ENCODE data around the gene SF3A2.

Gene SF3A2

GRCh38 chr19:2207991-2208860, 28.4 kb upstream of the SF3A2 start:
- DNase-seq = peak; percentile 75

DNA sequence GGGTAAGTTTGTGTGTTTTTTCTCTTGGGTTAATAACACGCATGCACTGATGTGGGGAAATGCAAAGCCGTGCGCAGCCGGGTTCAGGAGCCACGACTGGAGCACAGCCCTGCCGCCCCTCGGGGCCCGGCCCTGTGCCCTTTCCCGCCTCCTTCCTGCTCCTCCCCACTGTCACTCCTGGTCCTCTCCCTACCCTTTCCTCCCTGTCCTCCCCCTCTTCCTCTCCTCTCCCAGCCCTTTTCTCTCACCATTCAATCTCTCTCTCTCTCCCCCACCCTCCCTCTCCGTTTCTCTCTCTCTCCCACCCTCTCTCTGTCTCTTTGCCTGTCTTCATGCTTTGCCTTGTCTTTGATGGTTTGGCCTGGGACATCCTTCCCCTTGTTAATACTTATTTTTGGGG, 27.6 kb upstream of the SF3A2 start:
- DNase-seq = no peak

DNA sequence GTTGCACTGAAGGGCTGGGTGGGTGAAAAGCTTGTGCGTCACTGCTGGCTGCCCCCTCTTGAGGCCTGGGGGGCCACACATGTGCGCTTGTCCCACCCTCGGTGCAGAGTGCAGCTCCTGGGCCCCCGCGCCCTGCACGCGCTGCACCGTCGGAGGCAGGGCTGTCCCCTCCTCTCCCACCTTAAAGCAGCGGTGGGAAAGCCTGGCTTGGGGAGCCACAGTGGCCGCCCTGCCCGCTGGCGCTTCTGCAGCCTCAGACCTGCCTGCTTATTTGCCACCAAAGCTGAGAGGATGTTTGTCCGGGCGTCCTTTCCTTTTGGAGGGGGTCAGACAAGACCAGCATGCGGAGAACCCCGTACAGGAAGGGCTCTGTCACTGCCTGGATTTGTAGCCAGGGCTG, 27.2 kb upstream of the SF3A2 start:
- no peak for DNase-seq

- DNase-seq = no peak
Observed at GRCh38 chr19:2210206-2210605, 26.4 kb upstream of the SF3A2 start.

GRCh38 chr19:2210987-2211740, 25.5 kb upstream of the SF3A2 start:
- no peak for DNase-seq

DNA sequence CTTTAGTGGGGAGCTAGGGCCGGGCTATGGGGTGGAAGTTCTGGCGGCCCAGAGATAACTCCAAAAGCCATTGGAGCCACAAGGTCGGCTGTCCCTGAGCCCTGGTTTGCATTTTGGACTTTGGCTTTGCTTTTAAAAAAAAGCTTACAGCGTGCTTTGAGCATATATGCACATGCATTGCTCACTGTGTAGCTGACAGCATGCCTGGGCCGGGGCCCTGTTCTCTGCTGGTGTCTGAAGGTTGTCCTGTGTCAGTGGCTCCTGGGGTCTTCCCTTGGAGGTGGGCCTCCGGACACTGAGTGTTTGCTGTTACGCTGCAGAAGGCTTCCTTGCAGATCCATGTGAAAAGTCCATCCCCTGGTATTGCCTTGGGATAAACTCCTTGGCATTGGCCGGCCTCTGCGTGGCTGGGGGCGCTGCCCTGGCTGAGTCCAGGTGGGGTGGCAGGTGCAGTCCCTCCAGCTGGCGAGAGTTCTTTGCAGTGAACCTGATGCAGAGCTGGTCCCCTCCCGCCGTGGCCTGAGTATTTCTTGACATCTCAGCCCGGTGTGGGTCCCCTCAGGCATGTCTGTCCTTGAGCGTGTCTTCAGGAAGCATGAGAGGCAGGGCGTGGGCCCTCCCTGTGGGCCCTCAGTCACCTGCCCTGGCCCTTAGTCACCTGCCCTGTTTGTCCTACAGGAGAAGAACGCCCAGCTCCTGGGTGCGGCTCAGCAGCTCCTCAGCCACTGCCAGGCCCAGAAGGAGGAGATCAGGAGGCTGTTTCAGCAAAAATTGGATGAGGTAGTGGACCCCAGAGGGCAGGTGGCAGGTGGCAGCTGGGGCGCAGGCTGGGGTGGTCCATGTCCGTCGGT, 23.5 kb upstream of the SF3A2 start:
- DNase-seq = no peak

DNA sequence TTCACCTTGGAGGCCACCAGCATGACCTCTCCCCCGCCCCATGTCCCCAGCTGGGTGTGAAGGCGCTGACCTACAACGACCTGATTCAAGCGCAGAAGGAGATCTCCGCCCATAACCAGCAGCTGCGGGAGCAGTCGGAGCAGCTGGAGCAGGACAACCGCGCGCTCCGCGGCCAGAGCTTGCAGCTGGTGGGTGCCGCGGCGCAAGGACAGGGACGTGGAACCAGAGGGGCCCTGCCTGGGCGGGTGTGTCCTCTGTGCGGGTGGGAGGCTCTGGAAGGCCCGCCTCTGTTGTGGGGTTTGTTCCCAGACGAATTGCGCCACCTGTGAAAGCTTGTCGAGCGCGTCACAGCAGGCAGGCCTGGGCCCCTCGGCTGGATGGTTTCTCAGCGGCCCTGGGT, 22.8 kb upstream of the SF3A2 start:
- DNase-seq = no peak

DNA sequence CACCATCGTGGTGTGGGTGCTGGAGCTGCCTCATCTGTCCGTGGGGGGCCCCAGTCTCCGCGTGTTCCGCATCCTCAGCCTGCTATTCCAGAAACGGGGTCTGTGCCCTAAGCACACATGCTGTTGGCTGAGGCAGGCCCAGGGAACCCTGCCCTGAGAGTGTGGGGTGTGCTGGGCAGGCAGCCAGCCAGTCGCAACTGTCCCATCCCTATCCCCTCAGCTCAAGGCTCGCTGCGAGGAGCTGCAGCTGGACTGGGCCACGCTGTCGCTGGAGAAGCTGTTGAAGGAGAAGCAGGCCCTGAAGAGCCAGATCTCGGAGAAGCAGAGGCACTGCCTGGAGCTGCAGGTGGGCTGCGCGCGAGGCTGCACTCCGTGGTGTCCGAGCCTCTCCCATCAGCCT, 22.4 kb upstream of the SF3A2 start:
- no peak for DNase-seq

DNA sequence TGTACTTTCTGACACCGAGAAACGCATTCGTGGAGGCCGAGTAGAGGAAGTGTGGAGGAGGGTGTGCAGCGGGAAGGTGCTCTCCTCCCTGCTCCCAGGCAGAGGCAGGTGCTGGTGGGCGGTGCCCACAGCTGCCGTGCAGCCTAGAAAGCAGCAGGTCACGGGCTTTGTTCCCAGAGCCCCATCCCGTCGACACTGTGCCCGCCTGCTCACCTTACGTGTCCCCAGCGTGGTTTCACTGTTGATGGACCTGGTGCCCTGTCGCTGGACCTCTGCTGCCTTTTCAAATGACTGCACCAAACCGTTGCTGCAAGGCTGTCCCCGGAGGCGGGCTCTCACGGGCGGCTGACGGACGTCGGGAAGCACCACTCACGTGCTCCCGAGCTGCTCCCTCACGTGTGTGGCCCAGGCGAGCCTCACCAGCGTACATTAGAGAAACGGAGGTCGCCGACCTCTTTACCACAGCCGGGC, 21.3 kb upstream of the SF3A2 start:
- no peak for DNase-seq

DNA sequence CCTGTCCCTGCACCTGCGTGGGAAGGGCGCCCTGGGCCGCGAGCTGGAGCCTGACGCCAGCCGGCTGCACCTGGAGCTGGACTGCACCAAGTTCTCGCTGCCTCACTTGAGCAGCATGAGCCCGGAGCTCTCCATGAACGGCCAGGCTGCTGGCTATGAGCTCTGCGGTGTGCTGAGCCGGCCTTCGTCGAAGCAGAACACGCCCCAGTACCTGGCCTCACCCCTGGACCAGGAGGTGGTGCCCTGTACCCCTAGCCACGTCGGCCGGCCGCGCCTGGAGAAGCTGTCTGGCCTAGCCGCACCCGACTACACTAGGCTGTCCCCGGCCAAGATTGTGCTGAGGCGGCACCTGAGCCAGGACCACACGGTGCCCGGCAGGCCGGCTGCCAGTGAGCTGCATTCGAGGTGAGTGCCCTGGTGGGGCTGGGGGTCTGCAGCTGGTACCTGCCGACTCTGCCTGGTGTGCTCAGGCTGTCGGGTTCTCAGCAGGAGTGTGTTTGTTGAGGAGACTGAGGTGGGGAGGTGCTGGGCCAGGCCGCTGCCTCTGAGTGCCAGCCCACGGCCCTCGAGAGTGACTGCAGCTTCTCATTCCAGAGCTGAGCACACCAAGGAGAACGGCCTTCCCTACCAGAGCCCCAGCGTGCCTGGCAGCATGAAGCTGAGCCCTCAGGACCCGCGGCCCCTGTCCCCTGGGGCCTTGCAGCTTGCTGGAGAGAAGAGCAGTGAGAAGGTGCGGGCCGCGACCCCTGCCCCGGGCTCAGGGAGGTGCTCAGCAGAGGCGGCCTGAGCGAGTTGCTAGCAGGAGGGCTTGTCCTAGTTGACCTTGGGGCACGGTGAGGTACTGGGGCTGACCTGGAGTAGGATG, 20.0 kb upstream of the SF3A2 start:
- DNase-seq = no peak

GRCh38 chr19:2217591-2217990, 19.0 kb upstream of the SF3A2 start:
- no peak for DNase-seq

- no peak for DNase-seq
Observed at GRCh38 chr19:2219726-2220125, 16.9 kb upstream of the SF3A2 start.

DNA sequence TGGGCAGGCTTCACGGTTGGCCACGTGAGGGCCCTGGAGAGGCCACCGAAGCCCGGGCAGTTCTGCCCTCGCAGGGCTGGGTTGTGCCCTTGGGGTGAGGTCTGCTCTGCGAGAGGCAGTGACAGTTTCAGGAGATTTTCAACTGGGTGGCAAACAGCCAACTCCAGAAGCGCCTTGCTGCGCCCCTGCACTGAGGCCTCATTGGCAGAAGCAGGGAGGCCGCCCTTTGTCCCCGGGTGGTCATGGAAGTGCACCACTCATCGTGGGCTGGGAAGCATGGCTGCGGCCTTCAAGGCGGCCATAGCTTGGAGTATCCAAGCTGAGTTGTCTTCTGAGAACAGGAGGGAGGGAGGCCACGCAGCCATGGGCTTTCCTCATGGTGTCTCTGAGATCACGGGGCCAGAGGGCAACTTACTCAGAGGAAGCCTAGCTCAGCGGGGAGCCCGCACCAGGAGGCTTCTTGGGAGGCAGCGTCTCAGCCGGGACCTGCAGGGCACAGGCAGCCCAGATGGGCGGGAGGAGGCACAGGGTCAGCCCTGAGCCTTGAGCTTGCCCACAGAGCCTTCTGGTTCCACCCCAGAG, 15.3 kb upstream of the SF3A2 start:
- DNase-seq = no peak

- no peak for DNase-seq
Observed at GRCh38 chr19:2221918-2222317, 14.7 kb upstream of the SF3A2 start.

DNA sequence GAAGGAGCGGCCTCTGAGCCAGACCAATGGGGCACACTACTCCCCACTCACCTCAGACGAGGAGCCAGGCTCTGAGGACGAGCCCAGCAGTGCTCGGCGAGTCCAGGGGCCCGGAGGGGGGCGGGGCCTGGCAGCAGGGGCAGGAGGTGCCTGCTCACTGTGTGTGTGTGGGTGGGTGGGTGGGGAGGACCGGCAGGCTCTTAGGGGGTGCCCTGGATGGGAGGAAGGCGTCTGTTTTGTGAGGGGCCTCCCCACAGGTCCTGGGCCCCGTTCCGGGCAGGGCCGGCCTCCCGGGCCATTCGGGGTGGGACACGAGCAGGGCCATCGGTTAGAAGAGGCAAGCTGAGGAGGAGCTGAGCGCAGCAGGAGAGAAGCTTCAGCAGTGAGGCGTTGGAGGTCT, 13.2 kb upstream of the SF3A2 start:
- no peak for DNase-seq

DNA sequence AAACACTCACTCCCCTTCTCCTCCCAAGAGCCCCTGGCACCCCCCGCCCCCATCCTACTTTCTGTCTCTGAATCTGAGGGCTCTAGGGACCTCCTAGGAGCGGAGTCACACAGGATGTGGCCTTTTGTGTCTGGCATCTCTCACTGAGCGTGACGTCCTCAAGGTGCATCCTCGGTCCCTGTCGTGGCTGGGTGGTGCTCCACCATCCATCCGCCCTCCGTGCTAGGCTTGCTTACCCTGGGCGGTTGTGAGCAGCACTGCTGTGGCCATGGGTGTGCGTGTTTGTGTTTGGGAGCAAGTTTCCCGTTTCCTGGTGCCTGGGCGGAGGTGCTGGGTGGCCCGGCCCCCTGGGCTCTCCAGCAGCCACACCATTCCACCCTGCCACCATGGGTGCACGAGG, 12.7 kb upstream of the SF3A2 start:
- no peak for DNase-seq

DNA sequence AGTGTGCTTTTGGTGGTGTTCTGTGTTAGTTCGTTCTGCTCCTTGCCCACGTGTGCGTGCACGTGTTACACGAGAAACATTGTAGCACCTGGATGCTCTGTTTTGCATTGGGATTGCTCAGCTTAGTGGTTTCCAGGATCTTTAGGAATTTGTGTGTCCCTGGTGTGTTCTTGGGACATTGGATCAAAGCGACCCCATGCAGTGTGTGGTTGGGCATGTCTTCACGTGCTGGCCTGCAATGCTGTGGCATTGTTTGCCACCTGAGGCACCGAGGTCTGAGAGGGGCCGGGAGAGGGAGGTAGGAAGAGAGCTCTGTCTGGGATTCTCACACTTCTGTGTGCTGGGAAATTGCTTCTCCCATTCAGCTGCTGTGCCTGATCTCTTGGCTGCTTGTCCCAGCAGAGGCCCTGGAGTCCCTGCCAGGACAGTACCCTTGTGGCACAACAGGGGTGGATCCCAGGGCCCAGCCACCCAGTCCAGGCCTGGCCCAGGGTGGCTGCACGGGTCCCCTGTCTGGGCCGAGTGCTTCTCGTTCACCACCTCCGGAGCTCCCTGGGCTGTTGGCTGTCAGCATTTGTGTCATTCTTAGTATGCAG, 11.8 kb upstream of the SF3A2 start:
- no peak for DNase-seq

DNA sequence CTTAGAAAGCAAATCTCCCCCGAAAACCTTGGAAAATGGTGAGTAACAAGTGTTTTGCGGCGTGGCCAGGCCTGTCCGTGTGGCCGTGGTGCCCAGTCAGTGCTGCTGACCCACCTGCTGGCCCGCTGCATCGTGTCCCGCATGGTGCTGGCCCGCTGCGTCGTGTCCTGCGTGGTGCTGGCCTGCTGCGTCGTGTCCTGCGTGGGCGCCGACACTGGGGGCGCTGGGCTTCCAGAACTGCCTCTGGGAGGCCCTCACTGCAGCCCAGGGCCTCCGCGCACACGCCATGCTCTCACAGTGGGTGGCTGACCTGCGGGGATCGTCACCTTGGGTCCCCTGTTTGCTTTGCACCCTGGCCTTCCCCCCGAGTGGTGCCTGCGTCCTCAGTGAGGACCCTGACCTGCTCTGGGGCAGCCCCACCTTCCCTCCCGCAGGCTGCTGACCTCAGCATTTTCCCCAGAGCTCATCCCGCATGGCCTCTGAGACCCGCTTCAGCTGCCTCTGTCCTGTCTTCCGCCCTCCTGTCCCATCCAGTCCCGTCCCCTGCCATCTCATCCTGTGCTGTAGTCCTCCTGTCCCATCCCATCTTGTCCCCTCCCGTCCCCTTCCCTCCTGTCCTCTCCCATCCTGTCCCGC, 11.1 kb upstream of the SF3A2 start:
- DNase-seq = no peak

DNA sequence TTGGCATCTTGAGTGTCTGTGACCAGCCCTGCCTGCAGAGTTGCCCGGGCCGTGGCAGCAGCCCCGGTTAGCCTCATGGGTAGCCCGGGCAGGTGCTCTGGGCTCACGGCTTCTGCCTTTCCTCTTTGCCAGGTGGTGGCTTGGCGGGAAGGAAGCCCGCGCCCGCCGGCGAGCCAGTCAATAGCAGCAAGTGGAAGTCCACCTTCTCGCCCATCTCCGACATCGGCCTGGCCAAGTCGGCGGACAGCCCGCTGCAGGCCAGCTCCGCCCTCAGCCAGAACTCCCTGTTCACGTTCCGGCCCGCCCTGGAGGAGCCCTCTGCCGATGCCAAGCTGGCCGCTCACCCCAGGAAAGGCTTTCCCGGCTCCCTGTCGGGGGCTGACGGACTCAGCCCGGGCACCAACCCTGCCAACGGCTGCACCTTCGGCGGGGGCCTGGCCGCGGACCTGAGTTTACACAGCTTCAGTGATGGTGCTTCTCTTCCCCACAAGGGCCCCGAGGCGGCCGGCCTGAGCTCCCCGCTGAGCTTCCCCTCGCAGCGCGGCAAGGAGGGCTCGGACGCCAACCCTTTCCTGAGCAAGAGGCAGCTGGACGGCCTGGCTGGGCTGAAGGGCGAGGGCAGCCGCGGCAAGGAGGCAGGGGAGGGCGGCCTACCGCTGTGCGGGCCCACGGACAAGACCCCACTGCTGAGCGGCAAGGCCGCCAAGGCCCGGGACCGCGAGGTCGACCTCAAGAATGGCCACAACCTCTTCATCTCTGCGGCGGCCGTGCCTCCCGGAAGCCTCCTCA, 10.4 kb upstream of the SF3A2 start:
- DNase-seq = no peak

DNA sequence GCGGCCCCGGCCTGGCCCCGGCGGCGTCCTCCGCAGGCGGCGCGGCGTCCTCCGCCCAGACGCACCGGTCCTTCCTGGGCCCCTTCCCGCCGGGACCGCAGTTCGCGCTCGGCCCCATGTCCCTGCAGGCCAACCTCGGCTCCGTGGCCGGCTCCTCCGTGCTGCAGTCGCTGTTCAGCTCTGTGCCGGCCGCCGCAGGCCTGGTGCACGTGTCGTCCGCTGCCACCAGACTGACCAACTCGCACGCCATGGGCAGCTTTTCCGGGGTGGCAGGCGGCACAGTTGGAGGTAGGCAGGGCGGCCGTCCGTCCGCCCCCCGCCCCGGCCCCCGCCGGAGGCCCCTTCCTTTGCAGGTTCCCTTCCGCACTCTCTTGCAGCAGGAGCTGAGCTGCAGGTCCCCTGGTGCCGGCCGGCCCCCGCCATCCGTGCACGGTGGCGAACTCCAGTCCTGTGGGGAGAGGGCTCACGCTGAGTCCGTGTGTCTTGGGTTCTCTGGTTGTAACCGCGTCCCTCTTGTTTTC, 9.7 kb upstream of the SF3A2 start:
- no peak for DNase-seq
